Hepatocyte (in vitro differentiated cells): ENCODE data around the gene TAS1R2. TPM values are rescaled to one million over a fixed set of nuclear protein-coding genes. Genes with fewer than 3 reads are reported as not detected.

Source experiments
- DNase-seq: peaks from one replicate; pipeline ENCODE4 v3.0.0-alpha.2; 2016; ENCODE audit warnings: low spot score
- H2AFZ ChIP-seq: fragments of 200-600 bp; sonication (generic); 2 replicates; pipeline ENCODE4 v1.6.0; 2016; ENCODE audit warnings: antibody characterized with exemption, mild to moderate bottlenecking
- H3K27ac ChIP-seq: fragments of 200-600 bp; sonication (generic); 2 replicates; pipeline ENCODE4 v1.5.1; 2016; ENCODE audit warnings: mild to moderate bottlenecking
- H3K27me3 ChIP-seq: fragments of 200-600 bp; sonication (generic); 2 replicates; pipeline ENCODE4 v1.6.1; 2016
- H3K36me3 ChIP-seq: fragments of 200-600 bp; sonication (generic); replicated peaks from 2 replicates; pipeline ENCODE4 v1.5.1; 2016; ENCODE audit warnings: low read depth; ENCODE audit not compliant: insufficient read depth
- H3K4me1 ChIP-seq: fragments of 200-600 bp; sonication (generic); 2 replicates; pipeline ENCODE4 v1.5.1; 2016; ENCODE audit warnings: mild to moderate bottlenecking, moderate library complexity; ENCODE audit not compliant: insufficient read depth
- H3K4me2 ChIP-seq: fragments of 200-600 bp; sonication (generic); 2 replicates; pipeline ENCODE4 v1.6.0; 2016
- H3K4me3 ChIP-seq: fragments of 200-600 bp; sonication (generic); 2 replicates; pipeline ENCODE4 v1.5.1; 2016; ENCODE audit warnings: mild to moderate bottlenecking
- H3K79me2 ChIP-seq: fragments of 200-600 bp; sonication (generic); 2 replicates; pipeline ENCODE4 v1.6.0; 2017; ENCODE audit warnings: mild to moderate bottlenecking
- H3K9me2 ChIP-seq: fragments of 200-600 bp; sonication (generic); replicated peaks from 2 replicates; pipeline ENCODE4 v1.6.0; 2017; ENCODE audit warnings: mild to moderate bottlenecking; ENCODE audit not compliant: insufficient read depth
- H3K9me3 ChIP-seq: fragments of 200-600 bp; sonication (generic); 2 replicates; pipeline ENCODE4 v1.5.1; 2016; ENCODE audit warnings: low read depth, mild to moderate bottlenecking
- H4K20me1 ChIP-seq: fragments of 200-600 bp; sonication (generic); 2 replicates; pipeline ENCODE4 v1.6.0; 2016; ENCODE audit warnings: mild to moderate bottlenecking; ENCODE audit not compliant: insufficient read depth, poor library complexity, severe bottlenecking
- EZH2 ChIP-seq: fragments of 200-600 bp; sonication (generic); IDR thresholded peaks from 2 replicates; pipeline ENCODE4 v1.6.1; 2016; ENCODE audit warnings: antibody characterized with exemption, mild to moderate bottlenecking, borderline replicate concordance
- EZH2phosphoT487 ChIP-seq: fragments of 200-600 bp; sonication (generic); IDR thresholded peaks from one replicate; pipeline ENCODE4 v1.6.1; 2018; ENCODE audit warnings: antibody characterized with exemption, mild to moderate bottlenecking, low read depth, moderate library complexity; ENCODE audit not compliant: unreplicated experiment, severe bottlenecking
- WGBS: methylation state at CpG from one replicate; pipeline ENCODE4 v1.1.6; 2016; ENCODE audit warnings: low lambda C conversion rate; ENCODE audit errors: missing lambda C conversion rate; 5-methylcytosine and 5-hydroxymethylcytosine counted together
- polyA plus RNA-seq: library from polyadenylated mRNA; unstranded; fragments of >200 nt; fragmentation: Nextera tagmentation; extraction: Ambion mirVana; gene quantifications from 2 replicates; pipeline ENCODE4 v1.2.1, GENCODE V29; 2016
- total RNA-seq: library from RNA; depleted of rRNA; stranded (reverse); fragments of >200 nt; gene quantifications from 2 replicates; pipeline ENCODE4 v1.2.3, GENCODE V29; 2014
- TF ChIP-seq, protein P1 (sequence below): fragments of 200-600 bp; sonication (generic); IDR thresholded peaks from 2 replicates; pipeline ENCODE4 v1.5.1; 2016; ENCODE audit warnings: antibody characterized with exemption, mild to moderate bottlenecking; ENCODE audit not compliant: poor library complexity

TAS1R2 gene
- total and polyA plus RNA-seq, 2 experiments from 2014 or later: not detected

DNA sequence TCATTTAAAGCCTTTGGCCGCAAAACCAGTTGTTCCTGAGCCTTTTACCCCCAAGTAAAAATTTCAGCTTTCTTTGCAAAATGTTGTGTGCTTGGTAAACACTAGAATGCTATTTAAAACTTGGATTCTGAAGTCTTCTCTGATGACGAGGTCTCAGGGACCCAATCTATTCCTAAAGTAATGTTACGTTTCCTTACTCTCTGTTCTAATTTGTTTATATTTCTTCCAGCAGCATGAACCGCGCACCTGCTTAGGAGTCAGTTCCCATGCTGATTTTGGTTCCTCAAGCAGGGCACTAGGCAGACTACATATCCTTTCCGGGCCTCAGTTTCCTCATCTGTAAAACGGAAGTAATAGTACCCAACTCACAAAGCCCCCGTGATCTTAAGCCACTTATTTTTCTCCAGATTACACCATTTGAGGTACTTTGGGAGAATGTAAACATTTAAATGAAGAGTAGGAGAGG, 43.9 kb upstream of the TAS1R2 start:
- Histone ChIP-seq H3K4me3 (peak overlapping the region; percentile 17), H3K27me3 (peaks cover 10% of the 10 kb centered on the region), H2AFZ (peak overlapping the region; percentile 21), H3K27ac (peak overlapping the region; percentile 15), H3K79me2 (no peaks in the 10 kb centered on the region), H3K4me2 (peak overlapping the region; percentile 81), H3K9me3 (no peaks in the 10 kb centered on the region), H3K9me2 (no peaks in the 10 kb centered on the region), H3K4me1 (peaks cover 6% of the 10 kb centered on the region), H4K20me1 (no peaks in the 10 kb centered on the region), H3K36me3 (no peaks in the 10 kb centered on the region)
- TF ChIP-seq, protein P1, sequence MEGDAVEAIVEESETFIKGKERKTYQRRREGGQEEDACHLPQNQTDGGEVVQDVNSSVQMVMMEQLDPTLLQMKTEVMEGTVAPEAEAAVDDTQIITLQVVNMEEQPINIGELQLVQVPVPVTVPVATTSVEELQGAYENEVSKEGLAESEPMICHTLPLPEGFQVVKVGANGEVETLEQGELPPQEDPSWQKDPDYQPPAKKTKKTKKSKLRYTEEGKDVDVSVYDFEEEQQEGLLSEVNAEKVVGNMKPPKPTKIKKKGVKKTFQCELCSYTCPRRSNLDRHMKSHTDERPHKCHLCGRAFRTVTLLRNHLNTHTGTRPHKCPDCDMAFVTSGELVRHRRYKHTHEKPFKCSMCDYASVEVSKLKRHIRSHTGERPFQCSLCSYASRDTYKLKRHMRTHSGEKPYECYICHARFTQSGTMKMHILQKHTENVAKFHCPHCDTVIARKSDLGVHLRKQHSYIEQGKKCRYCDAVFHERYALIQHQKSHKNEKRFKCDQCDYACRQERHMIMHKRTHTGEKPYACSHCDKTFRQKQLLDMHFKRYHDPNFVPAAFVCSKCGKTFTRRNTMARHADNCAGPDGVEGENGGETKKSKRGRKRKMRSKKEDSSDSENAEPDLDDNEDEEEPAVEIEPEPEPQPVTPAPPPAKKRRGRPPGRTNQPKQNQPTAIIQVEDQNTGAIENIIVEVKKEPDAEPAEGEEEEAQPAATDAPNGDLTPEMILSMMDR: no peak
- no peak for TF ChIP-seq EZH2phosphoT487
- TF ChIP-seq EZH2: no peak
- 51% methylated on average over 8 of the region's 8 CpGs for WGBS
- DNase-seq: no peak

DNA sequence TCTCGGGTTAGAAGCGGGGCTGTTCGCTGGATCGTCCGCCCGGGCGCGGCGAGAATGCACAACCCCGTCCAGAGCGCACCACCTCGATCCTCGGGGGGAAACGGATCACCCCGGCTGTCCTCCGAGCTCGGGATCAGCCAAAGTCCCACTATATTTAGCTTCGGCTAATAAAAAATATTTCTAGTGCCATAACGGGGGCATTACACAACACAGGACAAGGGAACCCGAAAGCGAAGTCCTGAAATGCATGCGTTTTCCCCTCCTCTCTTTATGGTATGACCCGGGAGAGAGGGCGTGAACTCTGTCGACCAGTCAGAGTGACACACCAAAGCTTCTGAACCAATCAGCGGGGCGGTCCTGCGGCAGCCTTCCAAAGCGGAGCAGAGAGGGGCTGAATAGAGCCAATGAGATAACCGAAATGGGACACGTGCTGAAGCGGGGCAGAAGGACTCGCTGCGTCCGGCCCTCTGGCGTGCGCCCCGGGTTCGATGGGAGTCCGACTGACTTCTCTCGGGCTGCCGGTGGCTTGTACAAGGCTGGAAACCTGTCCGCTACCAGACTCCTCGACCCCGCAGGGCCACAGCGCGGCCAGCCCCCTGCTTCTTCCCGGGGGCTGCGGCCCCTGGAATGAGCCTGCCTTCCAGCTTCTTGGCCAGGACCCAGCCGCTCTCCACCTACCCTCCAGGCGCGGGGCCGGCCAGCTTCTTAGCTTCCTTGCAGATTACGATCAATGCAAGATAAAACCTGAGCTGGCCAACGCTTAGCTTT, 43.2 kb upstream of the TAS1R2 start, which contains the start of gene ALDH4A1:
ALDH4A1 (minus strand) TSS at position 33 of the 768 bp plus-strand sequence; CDS start at position 1, 32 bp downstream.
- Histone ChIP-seq H2AFZ (peak within 1 kb of the TSS; percentile 33), H3K4me1 (peaks cover 6% of the 10 kb centered on the region), H3K27me3 (peaks cover 10% of the 10 kb centered on the region), H3K36me3 (no peaks in the 10 kb centered on the region), H3K9me3 (no peaks in the 10 kb centered on the region), H3K4me2 (peak within 1 kb of the TSS; percentile 81), H3K79me2 (no peaks in the 10 kb centered on the region), H3K9me2 (no peaks in the 10 kb centered on the region), H4K20me1 (no peaks in the 10 kb centered on the region), H3K27ac (peak within 1 kb of the TSS; percentile 83), H3K4me3 (peak within 1 kb of the TSS; percentile 42)
- no peak for TF ChIP-seq EZH2
- TF ChIP-seq, protein P1: no peak
- no peak for TF ChIP-seq EZH2phosphoT487
- DNase-seq: peak; percentile 96
- WGBS: under 1% methylated on average over 55 of the region's 55 CpGs

DNA sequence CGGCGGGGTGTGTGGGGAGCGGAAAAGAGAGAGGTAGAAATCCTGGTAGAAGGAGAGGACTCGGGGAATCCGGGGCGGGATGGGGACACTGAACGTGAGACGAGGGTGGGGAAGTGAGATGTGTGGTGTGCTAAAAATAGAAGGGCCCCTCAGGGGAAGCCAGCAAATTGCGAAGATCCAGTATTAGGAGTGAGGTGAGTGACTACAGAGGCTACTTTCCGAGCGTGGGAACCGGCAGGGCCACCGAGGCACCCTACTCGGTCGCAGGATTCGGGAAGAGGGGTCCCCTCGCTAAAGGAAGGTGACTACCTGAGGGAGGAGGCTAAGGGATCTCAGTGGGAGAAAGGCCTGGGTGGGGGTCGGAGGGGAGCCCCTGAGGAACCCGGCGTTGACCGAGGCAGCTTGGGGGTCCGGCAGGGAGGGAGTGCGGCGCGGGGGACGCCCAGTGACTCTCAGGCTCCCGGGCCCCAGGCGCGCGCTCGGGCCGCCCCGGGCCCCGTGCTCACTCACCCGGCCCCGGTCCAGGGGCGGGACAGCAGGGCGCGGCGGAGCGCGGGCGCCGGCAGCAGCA, 42.6 kb upstream of the TAS1R2 start:
- Histone ChIP-seq H3K4me3 (peak overlapping the region; percentile 42), H3K27me3 (peaks cover 10% of the 10 kb centered on the region), H3K79me2 (no peaks in the 10 kb centered on the region), H3K9me3 (no peaks in the 10 kb centered on the region), H4K20me1 (no peaks in the 10 kb centered on the region), H3K4me2 (peak overlapping the region; percentile 81), H3K9me2 (no peaks in the 10 kb centered on the region), H3K4me1 (peaks cover 6% of the 10 kb centered on the region), H2AFZ (peak overlapping the region; percentile 33), H3K36me3 (no peaks in the 10 kb centered on the region), H3K27ac (peak overlapping the region; percentile 15)
- DNase-seq: no peak
- TF ChIP-seq, protein P1: no peak
- TF ChIP-seq EZH2phosphoT487 (no peak), EZH2 (no peak)
- 3% methylated on average over 22 of the region's 44 CpGs for WGBS
